Fibroblast of lung (primary cell): ENCODE measurements around the gene FBF1. TPM values are rescaled to one million over a fixed set of nuclear protein-coding genes. Genes with fewer than 3 reads are reported as not detected.

ENCODE experiments used
- DNase-seq, 2 donors: peaks; one replicate each; pipeline versions ENCODE4 v3.0.0 to v3.0.0-alpha.2; 2010; ENCODE audit warnings: low read depth in 2 of 2
- H2AFZ ChIP-seq: 2 replicates; pipeline ENCODE4 v1.5.1; 2012; ENCODE audit warnings: low read length, control low read depth, inconsistent platforms
- H3K27ac ChIP-seq: 2 replicates; pipeline ENCODE4 v1.5.1; 2011; ENCODE audit warnings: low read length, control low read depth; ENCODE audit not compliant: insufficient read depth
- H3K27me3 ChIP-seq: 2 replicates; pipeline ENCODE4 v1.5.1; 2011; ENCODE audit warnings: mild to moderate bottlenecking, low read length; ENCODE audit not compliant: control insufficient read depth, insufficient read depth
- H3K36me3 ChIP-seq: 2 replicates; pipeline ENCODE4 v1.5.1; 2011; ENCODE audit warnings: low read length; ENCODE audit not compliant: control insufficient read depth, insufficient read depth
- H3K4me1 ChIP-seq: 2 replicates; pipeline ENCODE4 v1.5.1; 2011; ENCODE audit warnings: low read length; ENCODE audit not compliant: control insufficient read depth, insufficient read depth; ENCODE audit errors: extremely low read depth
- H3K4me2 ChIP-seq: 2 replicates; pipeline ENCODE4 v1.5.1; 2011; ENCODE audit warnings: low read length, control low read depth; ENCODE audit not compliant: insufficient read depth; ENCODE audit errors: extremely low read depth
- H3K4me3 ChIP-seq, 4 experiments: fragments of 200-600 bp in 1 of 4; sonication (generic) in 1 of 4; replicated peaks in 1 of 4; 2 replicates each; pipeline ENCODE4 v1.5.1; 2011 to 2016; ENCODE audit warnings: low read length in 4 of 4, low read depth in 3 of 4, mild to moderate bottlenecking in 3 of 4, control low read depth in 2 of 4, inconsistent platforms in 1 of 4, mixed read lengths in 1 of 4; ENCODE audit not compliant: insufficient read depth in 1 of 4; ENCODE audit errors: control extremely low read depth in 1 of 4
- H3K79me2 ChIP-seq: 2 replicates; pipeline ENCODE4 v1.5.1; 2012; ENCODE audit warnings: mild to moderate bottlenecking, low read length, inconsistent platforms; ENCODE audit not compliant: control insufficient read depth, insufficient read depth
- H3K9ac ChIP-seq: 2 replicates; pipeline ENCODE4 v1.5.1; 2011; ENCODE audit warnings: mild to moderate bottlenecking, low read length, control low read depth; ENCODE audit not compliant: insufficient read depth
- H3K9me3 ChIP-seq: 2 replicates; pipeline ENCODE4 v1.5.1; 2012; ENCODE audit warnings: low read depth, low read length; ENCODE audit not compliant: control insufficient read depth, insufficient read depth
- H4K20me1 ChIP-seq: 2 replicates; pipeline ENCODE4 v1.5.1; 2011; ENCODE audit warnings: low read length; ENCODE audit not compliant: control insufficient read depth, insufficient read depth; ENCODE audit errors: extremely low read depth
- CTCF ChIP-seq, 2 donors: IDR thresholded peaks in 1 of 2; conservative IDR thresholded peaks in 1 of 2; 1 replicate in 1 of 2; 2 replicates in 1 of 2; pipeline ENCODE4 v1.5.1; 2011 to 2012; ENCODE audit warnings: low read length in 2 of 2, control low read depth in 1 of 2, inconsistent platforms in 1 of 2, low read depth in 1 of 2, mild to moderate bottlenecking in 1 of 2
- EZH2 ChIP-seq: IDR thresholded peaks from 2 replicates; pipeline ENCODE4 v1.5.1; 2012; ENCODE audit warnings: low read length, control low read depth, mild to moderate bottlenecking; ENCODE audit errors: missing control alignments
- polyA plus RNA-seq, 2 donors: library from polyadenylated mRNA; depleted of rRNA in 1 of 2; stranded (reverse) in 1 of 2; unstranded in 1 of 2; fragments of >200 nt; gene quantifications; 2 replicates each; pipeline ENCODE4 v1.2.1, GENCODE V29; 2011 to 2012; ENCODE audit warnings: missing spikeins in 1 of 2
- total RNA-seq: library from RNA; depleted of rRNA; stranded (reverse); fragments of >200 nt; gene quantifications from 2 replicates; pipeline ENCODE4 v1.2.1, GENCODE V29; 2014

Gene FBF1
- total and polyA plus RNA-seq, 2 donors (not counting 1 experiment from before 2014, with no cell fraction given): 1.6 to 11.2 TPM

GRCh38 chr17:75915268-75915667 lies 25.6 kb downstream of the FBF1 start:
- no peaks in the 10 kb centered on the region for H3K9me3 ChIP-seq
- H3K9ac ChIP-seq: no peak overlapping the region
- no peak overlapping the region for H2AFZ ChIP-seq
- no peaks in the 10 kb centered on the region for H3K27me3 ChIP-seq
- no peaks in the 10 kb centered on the region for H3K79me2 ChIP-seq
- no peak for DNase-seq
- peaks cover 2% of the 10 kb centered on the region for H3K36me3 ChIP-seq
- H3K4me1 ChIP-seq: no peaks in the 10 kb centered on the region
- TF ChIP-seq CTCF (conservative IDR thresholded peaks at IDR 0.05 in 1 of 2, IDR thresholded peaks at IDR 0.05 in 1 of 2; ENCODE audit: low read depth in 1 of 2, low read length in 2 of 2) (no peak), EZH2 (no peak)
- no peak overlapping the region for H3K4me2 ChIP-seq
- no peak overlapping the region for H3K27ac ChIP-seq
- H4K20me1 ChIP-seq: no peaks in the 10 kb centered on the region
- no peak overlapping the region for H3K4me3 ChIP-seq

- Histone ChIP-seq H3K4me3 (no peak overlapping the region), H4K20me1 (no peaks in the 10 kb centered on the region), H3K27ac (no peak overlapping the region), H3K36me3 (peaks cover 2% of the 10 kb centered on the region), H2AFZ (no peak overlapping the region), H3K27me3 (no peaks in the 10 kb centered on the region), H3K79me2 (no peaks in the 10 kb centered on the region), H3K4me1 (no peaks in the 10 kb centered on the region), H3K4me2 (no peak overlapping the region), H3K9ac (no peak overlapping the region), H3K9me3 (no peaks in the 10 kb centered on the region)
- DNase-seq: no peak
- no peak for TF ChIP-seq CTCF (conservative IDR thresholded peaks at IDR 0.05 in 1 of 2, IDR thresholded peaks at IDR 0.05 in 1 of 2; ENCODE audit: low read depth in 1 of 2, low read length in 2 of 2)
- no peak for TF ChIP-seq EZH2
These were observed 26.1 kb downstream of the FBF1 start for GRCh38 chr17:75914643-75915267.

GRCh38 chr17:75913537-75914210 lies 27.2 kb downstream of the FBF1 start:
- DNase-seq: no peak
- no peak overlapping the region for H2AFZ ChIP-seq
- H3K4me3 ChIP-seq: no peak overlapping the region
- H3K4me2 ChIP-seq: no peak overlapping the region
- no peak overlapping the region for H3K27ac ChIP-seq
- no peaks in the 10 kb centered on the region for H3K9me3 ChIP-seq
- TF ChIP-seq CTCF (conservative IDR thresholded peaks at IDR 0.05 in 1 of 2, IDR thresholded peaks at IDR 0.05 in 1 of 2; ENCODE audit: low read depth in 1 of 2, low read length in 2 of 2) (no peak), EZH2 (no peak)
- no peaks in the 10 kb centered on the region for H3K4me1 ChIP-seq
- no peaks in the 10 kb centered on the region for H4K20me1 ChIP-seq
- no peaks in the 10 kb centered on the region for H3K27me3 ChIP-seq
- H3K36me3 ChIP-seq: peaks cover 2% of the 10 kb centered on the region
- H3K9ac ChIP-seq: no peak overlapping the region
- H3K79me2 ChIP-seq: no peaks in the 10 kb centered on the region
